T-helper 22 cell (primary cell): Measurements from ENCODE around the gene SEMA5A.

ENCODE experiments used
- DNase-seq: peaks from one replicate; pipeline ENCODE4 v3.0.0-alpha.2; 2020; ENCODE audit warnings: low read depth

Gene SEMA5A

DNA sequence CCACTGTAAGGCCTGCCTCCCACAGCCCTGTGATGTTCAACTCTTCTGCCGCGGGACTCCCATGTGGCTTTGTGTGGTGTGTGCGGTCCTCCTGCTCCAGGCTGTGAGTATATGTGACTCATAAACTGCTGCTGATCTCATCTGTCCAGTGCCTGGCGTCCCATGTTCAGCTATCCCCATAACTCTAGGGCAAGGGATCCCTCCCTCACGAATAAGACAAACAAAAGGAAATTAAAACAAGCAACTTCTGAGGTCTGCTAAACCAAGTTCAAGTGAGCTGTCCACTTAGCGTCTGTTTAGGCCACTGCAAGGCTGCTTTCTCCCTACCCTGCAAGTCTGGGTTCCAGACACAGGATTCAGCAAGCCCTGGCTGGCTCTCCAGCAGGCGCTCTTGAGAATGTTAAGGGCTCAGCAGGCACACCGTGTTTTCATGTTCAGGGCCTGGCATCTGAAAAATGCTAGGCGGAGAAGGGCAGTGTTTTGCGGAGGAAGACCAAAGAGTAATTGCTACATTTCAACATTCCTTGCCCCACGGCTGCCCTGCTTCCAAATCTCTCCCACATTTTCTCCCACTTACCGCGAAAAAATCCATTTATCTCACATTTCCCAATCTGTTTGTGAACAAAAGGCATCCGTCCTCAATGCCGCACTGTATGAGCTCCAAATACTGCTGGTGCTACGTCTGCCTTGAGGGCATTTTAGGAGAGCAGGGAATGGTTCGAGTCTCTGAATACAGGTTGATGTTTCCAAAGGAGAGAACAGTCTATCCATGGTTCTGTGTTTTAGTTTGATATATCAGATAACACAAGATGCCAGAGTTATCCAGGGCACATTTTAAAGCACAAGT, 280.2 kb downstream of the SEMA5A start:
- DNase-seq = no peak

DNA sequence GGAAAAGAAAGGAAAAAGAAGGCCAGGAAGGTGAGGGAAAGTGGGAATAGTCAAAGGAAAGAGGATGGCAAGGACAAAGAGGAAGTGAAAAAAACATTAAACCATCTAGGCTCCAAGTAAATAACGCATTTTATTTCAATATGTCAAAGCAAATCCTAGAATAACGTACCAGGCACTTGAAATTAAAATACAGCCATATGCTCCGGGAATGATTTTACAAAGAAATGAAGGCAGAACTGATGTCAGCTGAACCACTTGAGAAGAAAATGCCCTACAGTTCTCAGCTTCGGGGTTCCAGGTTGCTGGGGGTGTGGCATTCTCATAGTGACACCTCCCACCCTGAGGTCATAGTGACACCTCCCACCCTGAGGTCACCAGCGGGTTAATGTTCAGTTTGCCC, 281.6 kb downstream of the SEMA5A start:
- no peak for DNase-seq

DNA sequence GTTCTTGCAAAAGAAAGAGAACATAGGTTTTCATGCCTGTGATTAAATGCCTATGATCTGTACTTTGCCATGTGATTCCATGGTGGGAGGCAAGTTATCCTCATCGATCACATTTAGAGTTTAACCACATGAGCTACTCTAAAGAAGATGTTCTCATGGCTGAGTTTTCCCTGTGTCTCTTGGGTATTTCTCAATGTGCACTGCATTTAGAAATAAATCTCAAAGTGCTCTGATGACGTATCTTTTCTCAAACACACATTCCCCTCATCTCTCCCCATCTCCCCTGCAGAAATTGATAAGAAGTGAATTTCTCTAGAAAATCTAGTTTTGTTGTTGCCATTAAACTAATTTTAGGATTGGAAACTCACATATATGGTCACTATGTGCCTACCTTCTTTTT, 282.2 kb downstream of the SEMA5A start:
- DNase-seq = no peak

DNA sequence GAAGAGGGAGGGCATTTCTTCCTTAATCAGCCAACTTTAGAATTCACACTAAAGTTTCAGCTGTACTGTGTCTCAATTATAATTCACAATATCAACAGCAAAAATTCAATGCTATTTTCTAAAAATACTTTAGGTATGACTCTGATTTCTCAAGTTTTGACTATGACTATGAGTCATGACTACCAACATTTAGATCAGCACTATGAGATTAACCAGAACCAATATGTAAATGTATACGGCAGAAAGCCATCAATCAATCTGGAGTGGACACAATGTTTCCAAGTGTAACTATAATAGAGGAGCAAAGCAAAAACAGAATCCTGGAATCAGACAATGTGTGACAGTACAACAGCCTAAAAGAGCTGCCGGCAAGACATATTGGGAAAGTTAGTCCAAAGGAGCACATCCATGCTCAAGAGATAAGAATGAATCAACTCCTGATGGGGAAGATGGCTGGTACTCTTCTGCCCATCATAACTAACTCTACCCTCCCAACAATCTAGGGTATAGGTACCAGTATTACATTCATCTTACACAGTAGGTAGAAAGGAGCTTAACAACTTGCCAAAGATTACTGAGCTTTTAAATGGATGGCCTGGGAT, 294.4 kb downstream of the SEMA5A start:
- no peak for DNase-seq

DNA sequence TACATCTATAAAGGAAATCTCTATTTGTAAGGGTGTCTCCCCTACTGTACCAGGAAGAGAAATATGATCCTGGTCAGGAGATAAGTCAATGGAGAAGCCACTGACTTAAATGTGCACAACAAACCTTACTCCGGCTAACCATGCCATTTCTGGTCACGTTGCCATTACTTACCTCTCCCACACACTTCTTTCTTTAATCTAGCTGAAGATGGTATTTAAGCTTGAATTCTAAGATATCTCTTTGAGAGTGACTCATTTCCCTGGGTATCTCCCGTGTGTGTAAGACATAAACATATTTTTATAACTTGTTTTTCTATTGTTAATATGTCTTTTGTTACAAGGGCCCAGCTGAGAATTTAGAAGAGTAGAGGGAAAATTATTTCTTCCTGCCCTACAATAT, 296.6 kb downstream of the SEMA5A start:
- no peak for DNase-seq

DNA sequence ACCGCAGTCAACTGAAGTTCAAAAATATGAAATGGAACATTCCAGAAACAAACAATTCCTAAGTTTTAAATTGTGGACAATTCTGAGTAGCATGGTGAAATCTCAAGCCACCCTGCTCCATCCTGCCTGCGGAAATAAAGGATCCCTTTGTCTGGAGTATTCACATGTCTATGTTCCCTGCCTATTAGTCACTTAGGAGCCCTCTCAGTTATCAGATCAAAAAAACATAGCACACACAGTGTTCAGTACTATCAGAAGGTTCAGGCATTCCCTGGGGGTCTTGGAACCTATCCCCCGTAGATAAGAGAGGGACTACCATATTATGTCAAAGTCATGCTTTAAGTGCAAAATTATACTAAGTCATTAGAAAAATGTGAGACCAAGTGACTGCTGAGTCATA, 300.8 kb downstream of the SEMA5A start:
- DNase-seq = no peak

DNA sequence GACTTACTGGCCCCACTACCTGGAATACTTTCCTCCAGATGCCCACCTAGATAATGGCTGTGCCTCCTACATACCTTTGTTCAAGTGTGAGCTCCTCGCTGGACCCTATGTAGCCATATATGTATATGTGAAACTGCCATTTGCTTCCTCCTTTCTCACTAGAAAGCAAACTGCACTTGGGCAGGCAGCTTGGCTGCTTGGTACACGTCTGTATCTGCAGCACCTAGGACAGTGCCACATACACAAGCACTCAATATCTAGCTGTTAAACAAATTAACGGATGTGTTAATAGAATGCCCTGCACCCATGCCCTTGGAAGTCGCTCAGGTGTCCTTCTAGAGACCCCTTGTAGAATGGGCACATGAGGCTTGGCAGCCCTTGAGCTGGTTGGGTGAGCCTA, 301.5 kb downstream of the SEMA5A start:
- no peak for DNase-seq

DNA sequence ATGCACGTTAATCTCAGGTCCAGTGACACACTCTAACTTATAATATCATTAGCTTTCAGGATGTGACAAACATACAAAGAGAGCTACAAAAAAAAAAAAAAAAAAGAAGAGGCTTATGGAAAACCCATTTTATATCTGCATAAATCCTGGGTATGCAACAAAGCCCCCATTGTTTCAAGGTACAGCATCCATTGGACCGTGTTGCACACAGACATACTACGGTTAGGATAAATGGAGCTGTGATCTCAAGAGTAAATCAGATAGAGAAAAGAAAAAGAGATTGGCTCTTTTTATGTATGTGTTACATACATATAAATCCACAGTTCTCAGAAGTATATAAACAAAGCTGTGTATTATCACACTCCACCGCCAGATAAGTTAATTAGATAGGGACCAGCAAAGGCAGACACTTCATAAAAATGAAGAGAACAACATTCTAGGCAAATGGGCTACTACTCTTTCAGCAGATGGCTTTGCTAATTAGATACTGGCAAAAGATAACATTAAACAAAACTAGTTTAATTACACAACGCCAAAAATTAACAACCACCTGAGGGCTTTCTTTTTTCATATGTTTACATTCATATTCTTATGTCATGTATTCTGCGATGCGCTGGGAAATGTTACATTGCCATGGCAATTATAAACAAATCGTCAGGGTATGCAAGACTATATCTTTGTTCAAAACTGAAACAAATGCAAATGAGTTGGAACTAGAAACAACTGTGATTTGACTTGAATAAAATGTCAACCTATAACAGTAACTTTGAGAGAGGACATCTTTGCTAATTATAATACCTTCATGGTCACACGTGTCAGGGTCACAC, 304.2 kb downstream of the SEMA5A start:
- DNase-seq = no peak

DNA sequence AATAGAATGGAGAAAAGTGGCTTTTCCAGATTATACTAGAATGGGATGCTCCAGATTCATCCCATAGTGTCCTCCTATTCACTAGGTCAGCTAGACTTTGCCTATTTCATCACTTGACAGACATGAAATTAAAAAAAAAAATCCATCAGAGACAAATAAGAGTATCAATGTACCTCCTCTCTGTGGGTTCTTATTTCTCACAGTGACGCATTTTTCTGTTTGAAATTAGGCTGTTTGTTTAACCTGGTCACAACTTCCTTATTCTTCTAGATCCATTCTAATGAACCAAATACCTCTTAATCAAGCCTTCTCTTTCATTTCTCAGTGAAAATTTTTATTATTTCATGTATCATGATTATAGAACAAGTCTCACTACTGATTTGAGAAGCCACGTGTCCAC, 305.4 kb downstream of the SEMA5A start:
- DNase-seq = no peak

DNA sequence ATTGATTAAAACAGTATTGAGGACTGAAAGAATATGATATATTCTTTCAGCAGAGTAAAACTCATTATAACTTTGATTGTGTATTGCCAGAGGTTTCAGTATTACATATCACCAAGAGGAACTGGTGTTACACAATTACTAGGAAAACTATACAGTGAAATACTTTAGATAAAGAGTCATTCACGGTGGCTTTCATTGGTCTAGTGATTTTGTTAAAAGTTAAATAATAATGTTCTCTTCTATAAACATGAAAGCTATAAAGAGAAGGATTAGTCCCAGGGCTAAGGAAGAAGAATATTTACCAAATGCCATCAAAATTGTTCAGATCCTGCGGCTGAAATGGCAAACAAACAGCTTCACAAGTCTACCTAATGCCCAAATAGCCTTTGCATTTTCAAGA, 306.2 kb downstream of the SEMA5A start:
- no peak for DNase-seq

DNA sequence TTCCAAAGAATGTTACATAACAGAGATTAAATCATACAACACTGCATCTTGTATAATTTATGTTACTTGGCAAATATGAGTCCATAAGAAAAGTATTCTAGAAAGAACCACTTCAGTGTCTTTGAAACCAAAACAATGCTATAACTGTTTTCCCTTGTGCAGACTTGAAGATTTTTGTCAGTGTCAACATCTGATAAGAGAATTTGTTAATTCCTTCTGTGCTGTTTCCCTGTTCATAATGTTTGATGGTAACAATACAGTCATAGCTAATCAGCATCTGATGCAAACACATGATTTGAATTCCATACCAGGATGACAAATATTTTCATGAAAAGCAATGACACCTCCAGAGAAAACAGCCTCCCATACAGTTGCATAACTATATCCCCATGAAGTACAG, 306.8 kb downstream of the SEMA5A start:
- DNase-seq = no peak

DNA sequence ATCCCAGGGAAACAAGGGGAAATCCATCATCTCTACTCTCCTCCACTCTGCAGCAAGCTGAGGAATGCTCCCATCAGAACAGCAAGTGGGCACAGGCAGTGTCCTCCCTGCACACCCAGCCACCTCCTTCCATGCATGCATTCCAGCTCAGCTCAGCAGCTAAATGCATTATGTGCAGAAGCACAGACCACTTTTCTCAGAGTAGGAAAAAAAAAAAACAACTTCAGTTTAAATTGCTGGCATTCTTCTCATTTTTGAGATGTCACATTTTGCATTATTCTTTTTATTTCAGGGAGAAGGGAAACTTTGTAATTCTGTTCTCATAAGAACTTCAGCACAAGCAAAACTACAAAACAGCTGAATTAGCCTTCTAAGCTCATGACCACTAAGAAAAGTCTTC, 312.2 kb downstream of the SEMA5A start:
- DNase-seq = no peak

DNA sequence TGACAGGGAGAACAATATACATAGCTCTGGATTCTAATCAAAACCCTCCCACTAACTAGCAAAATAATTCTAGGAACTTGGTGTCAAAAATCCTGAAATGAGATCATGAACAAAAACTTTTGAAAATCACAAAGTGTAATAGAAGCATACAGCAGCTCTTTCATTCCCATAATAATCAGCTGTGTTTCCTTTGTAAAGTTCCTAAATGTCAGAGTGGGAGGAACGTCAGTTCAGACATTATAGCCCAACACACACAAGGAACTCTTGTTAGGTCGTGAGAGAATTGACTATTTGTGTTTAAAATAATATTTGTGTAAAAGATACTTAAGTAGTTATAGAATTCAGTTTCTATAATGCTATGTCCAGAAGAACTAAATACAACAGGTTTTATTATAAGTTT, 312.8 kb downstream of the SEMA5A start:
- DNase-seq = no peak

DNA sequence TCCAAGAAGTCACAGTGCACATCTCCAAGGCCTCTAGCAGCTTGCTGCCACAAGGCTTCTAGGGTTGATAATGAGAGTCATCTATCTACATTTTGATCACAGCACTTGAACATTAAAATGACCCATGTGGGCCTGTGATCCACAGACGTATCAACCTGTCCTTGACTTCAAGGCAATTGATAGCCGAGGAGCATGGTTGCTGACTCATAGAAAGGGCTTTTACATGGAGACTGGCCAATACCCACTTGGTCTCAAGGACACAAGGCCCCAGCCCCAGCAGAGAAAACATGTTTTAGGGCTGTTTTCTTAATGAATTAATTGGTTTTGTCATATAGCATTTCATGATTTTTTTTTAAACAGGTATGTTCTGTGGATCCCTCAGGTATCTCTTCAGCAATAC, 314.0 kb downstream of the SEMA5A start:
- DNase-seq = no peak

DNA sequence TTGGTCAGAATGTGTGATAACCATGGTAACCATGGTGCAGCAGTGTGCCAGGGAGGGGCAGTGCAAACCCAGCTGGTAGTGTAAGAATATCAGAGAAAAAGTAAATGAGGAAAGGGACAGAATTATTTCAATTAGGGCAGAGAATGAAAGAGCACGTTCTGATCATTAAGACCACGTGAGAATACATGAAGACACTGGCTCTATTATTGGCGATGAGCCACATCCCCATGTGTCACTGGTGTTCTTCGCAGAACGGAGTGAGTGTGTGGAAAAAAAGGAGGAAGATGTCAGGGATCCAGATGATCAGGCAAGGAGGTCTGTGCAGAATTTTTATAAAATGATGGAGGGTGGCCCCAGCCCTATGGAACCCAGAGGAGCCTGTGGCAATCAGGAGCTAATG, 315.5 kb downstream of the SEMA5A start:
- no peak for DNase-seq

DNA sequence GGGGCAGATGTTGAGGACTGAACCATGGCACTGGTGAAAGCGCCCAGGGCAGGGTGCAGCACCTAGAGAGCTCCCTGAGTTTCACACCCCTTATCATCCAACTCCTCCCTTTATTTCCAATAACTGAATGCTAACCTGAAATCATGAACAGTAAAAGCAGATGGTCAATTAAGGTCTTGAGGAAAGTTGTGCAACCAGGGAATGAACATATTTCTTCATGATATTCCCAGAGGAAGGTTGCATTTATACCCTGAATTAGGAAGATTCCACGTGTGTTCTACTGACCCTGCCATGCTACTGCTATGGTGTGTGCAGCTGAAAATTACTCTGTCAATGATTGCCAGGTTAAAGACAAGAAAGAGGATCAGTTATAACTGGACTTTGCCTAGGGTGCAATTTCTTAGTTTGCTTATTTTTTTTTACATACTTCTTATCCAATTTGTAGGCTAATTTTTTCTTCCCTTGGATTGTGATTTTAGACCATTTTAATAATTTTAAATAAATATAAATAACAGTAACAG, 319.8 kb downstream of the SEMA5A start:
- DNase-seq = no peak

DNA sequence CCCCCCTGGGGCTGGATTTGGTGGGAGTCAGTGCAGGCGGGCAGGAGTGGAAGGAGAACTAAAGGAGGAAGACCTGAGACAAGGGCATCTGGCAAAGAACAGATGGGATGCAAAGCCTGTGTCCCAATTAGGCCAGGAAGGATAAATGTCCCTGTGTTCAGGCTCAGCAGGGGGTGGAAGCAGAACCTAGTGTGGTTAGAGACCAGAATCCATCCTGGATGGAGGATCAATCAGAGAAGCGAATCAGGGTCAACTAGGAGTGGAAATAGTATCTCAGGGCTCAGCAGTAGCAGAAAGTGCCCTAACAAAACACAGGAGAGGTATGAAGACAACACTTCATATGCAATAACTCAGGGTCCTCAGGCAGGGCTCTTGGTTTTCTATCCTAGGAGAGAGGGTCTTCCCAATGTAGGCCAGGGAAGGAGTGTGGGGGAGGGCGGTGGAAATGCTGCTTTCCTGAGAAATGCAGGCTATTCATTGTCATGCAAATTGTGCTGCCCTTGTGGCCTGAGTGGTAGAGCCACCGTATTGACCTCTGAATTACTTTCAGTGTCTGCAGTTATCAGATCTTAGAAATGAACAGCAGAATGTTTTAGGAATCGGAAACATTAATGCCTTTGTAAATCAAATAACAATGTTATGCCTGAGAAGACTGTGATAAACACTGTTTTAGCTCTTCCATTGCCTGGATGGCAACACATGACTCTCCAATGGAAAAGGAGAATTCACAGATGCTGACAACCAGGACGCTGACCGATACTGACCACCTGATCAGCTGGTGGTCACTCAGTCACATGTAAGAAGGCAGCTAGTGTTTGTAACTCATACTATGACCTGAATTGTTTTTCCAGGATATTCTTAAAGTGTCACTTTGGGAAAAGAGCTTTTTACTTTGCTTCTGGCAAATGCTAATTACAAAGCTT, 323.6 kb downstream of the SEMA5A start:
- no peak for DNase-seq

DNA sequence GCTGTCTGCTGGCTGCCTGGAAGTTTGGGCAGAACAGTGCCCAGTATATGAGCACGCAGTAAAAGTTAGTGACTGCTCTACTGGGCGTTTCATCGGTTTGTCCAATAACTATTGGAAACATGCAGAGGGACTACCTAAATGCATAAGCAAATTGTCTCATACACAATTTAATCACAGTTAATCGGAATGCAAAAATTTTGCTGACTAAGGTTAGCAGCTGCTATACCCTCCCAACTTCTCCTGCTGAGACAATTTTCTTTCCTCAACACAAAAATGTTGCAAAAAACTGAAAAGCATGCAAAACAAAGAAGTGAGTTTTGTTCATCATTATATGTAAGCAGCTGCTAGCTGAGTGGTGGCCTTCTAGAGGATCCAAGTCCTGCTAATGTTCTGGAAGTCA, 327.5 kb downstream of the SEMA5A start:
- no peak for DNase-seq

DNA sequence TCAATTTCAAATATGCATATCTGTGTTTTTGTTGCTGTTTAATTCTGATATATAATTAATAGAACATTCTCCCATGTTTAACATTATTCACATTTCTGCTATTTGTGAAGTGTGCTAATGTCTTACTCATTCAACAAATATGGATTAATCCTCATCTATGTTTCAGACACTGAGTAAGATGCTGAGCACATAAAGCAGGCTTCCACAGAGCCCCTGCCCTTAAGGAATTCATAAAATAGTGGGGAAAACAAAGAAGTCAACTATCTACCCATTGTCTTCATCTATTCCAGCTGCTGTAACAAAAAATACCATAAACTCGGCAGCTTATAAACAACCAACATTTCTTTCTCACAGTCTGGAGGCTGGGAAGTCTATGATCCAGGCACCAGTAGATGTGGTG, 333.3 kb downstream of the SEMA5A start:
- DNase-seq = no peak

DNA sequence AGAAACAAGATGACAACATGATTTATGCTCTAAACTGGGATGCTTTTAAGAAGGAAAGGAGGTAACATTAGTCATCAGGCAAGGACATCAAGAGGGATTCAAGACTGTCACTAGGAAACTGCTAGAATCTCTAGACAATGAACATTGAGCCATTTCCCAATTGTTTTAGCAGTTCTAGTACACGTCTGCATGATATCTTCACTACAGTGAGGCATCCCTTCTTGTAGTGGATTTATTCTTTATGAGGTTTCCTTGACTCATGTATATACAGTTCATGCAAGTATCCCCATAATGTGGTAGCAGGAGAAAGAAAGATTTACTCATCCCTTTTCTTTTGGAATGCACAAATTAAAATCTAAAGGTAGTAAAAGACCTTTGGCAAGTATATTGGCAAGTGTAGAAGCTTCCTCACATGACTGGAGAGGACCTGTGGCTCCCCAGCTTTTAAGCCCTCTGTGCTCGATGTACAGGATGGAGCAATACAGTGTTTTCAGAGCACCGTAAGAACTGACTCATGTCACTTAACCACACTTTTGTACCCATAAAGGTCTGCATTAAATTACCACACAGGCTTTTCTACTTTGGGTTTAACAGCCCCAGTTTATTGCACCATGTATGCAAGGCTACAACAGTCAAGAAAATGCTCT, 335.9 kb downstream of the SEMA5A start:
- no peak for DNase-seq

DNA sequence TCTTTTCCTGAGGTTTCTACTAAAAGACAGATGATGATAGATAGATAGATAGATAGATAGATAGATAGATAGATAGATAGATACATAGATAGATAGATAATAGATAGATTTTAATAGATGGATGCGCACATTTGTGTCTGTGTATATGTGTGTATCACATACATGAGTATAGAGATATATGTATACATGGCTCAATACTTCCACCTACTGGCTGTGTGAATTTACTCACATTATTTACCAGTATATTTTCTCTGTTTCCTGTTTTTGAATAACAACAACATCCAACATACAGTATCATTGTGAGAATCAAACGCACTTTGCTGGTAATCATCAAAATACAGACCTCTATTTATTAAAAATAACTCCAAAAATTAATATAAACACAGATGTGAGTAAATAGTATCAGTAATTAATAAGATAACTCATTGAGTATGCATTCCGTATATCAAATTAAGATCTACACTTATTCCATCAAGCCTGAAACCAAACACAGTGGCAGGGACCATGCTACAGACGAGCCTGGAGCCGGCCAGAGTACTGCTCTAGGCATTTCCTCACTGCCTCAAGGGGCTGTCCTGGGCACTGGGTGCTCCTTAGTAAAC, 338.0 kb downstream of the SEMA5A start:
- no peak for DNase-seq
